A673 (cell line): Measurements from ENCODE around the gene SIRPD.

ENCODE experiments used
- CTCF ChIP-seq: fragments of 300-800, 200-600 bp; sonication (generic); conservative IDR thresholded peaks from 2 replicates; pipeline ENCODE4 v1.5.1; 2017; ENCODE audit warnings: low read depth, mild to moderate bottlenecking, antibody characterized with exemption, low read length, moderate library complexity, mixed read lengths
- EZH2 ChIP-seq: fragments of 200-600 bp; sonication (generic); IDR thresholded peaks from 2 replicates; pipeline ENCODE4 v1.6.1; 2017; ENCODE audit warnings: borderline replicate concordance, low read depth, mild to moderate bottlenecking, mixed read lengths, antibody characterized with exemption, low read length; ENCODE audit not compliant: poor library complexity, severe bottlenecking

GRCh38 chr20:1500496-1500895, 57.0 kb downstream of the SIRPD start:
- TF ChIP-seq EZH2 (no peak), CTCF (no peak)
